Measurements from ENCODE around the gene CGNL1. TPM values are rescaled to one million over a fixed set of nuclear protein-coding genes. Genes with fewer than 3 reads are reported as not detected.

Gene CGNL1
- total RNA-seq, 1 experiment from 2014 or later: 3.4 TPM

GRCh38 chr15:57352535-57353316 is 23.6 kb upstream of the CGNL1 start:
- no peak for DNase-seq (ENCODE audit: low spot score)

GRCh38 chr15:57353317-57353804 is 22.9 kb upstream of the CGNL1 start:
- no peak for DNase-seq (ENCODE audit: low spot score)

DNA sequence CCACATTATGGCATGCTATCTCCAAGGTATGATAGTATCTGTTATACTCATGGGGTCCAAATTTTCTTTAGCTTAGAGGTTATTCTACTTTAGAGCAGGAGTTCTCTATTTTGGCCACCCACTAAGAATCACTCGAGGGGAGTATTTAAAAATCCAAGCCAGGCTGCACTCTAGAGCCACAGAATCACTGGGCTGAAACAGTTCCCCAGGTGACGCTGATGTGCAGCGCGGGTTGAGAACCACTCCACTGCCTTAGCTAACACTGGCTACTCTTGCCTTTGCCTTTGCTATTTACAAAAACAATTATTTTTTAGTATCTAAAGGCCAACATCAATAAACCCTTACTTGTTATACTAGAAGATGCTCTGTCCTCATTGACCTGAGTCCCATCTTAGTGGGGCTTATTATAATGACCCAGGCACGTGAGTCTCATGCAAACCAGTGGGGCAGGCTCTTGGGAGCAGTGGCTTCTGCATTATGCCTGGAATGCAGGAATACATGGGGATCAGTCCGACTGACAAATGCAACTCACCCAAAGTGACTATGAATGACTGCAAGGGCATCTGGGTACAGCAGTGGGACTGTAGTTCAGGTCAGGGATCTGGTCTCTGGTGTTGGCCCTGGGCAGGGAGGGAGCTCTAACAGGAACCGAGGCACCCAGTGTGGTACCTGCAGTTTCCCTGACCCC is 21.7 kb upstream of the CGNL1 start:
- no peak for DNase-seq (ENCODE audit: low spot score)

DNA sequence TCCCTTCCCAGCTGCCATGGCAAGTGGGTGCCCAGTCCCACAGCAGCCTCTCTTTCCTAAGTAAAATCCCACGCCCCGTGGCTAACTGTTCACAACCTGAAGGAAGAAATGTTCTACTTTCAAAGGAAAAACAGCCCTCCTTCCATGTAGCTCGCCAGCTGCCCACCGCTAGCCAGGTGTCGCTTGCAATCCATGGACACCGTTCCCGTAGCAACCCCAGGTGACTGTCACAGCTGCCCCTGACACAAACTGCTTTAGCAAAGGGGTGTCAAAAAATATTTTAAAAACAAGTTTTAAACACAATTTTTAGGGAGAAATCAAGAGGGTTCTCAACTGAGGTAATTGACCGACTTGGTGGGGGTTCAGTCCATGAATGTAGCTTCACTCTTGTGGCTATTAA is 21.0 kb upstream of the CGNL1 start:
- no peak for DNase-seq (ENCODE audit: low spot score)

DNA sequence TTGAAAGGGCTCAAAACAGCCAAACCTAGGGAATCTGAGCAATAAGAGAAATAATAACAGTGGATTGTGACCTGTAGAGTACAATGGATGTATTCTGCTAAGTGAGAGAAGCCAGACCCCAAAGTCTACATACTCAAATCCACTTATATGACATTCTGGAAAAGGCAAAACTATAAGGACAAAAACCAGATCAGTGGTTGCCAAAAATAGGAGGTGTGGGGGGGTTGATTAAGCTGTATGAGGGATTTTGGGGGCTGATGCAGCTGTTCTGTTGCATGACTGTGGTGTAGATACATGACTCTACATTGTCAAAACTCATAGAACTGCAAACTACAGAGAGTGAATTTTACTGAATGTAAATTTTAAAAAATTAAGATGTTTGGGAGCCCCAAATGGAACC is 20.1 kb upstream of the CGNL1 start:
- no peak for DNase-seq (ENCODE audit: low spot score)

DNA sequence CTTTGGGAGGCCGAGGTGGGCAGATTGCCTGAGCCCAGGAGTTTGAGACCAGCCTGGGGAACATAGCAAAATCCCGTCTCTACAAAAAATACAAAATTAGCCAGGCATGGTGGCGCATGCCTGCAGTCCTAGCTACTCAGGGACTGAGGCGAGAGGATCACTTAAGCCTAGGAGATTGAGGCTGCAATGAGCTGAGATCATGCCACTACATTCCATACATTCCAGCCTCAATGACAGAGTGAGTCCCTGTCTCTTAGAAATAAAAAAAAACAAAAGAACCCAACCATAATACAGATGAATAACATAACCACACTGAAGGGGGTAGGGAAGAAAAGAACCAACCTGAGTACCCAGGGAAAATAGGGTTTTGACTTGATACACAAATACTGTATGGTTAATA is 19.7 kb upstream of the CGNL1 start:
- peak; percentile 69 for DNase-seq (ENCODE audit: low spot score)

GRCh38 chr15:57357799-57358198 is 18.5 kb upstream of the CGNL1 start:
- DNase-seq (ENCODE audit: low spot score): no peak

DNA sequence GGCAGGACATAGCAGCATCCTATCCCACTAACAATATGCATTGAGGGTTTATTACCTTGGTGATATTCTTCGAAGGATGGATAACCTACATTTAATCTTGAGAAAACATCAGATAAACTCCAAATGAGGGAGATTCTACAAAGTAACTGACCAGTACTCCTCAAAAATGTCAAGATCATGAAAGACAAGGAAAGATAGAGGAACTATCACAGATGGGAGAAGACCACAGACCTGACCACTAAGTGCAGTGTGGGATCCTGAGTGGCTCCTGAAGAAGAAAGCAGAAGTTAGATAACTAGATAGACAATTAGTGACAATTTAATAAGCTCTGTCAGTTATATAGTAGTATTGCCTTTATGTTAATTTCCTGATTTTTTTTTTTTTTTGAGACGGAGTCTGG is 17.7 kb upstream of the CGNL1 start:
- DNase-seq (ENCODE audit: low spot score): no peak

DNA sequence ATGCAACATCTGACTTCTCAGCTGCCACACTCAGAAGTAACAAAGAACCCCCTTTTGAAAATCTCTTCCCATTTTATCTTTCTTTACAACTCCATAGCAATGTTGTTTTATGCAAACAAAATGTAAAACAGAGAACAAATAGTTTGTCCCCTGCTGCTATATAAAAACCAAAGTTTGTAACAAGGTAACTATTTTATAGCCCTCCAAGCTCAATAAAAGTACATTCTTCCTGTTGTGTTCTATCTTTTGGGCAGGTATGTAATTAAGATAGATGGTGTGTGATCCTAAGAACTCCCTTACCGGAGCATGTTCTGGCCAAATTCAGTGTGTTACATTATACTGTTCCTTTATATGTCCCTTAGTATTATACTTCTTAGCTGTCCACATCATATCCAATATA is 12.6 kb upstream of the CGNL1 start:
- no peak for DNase-seq (ENCODE audit: low spot score)

DNA sequence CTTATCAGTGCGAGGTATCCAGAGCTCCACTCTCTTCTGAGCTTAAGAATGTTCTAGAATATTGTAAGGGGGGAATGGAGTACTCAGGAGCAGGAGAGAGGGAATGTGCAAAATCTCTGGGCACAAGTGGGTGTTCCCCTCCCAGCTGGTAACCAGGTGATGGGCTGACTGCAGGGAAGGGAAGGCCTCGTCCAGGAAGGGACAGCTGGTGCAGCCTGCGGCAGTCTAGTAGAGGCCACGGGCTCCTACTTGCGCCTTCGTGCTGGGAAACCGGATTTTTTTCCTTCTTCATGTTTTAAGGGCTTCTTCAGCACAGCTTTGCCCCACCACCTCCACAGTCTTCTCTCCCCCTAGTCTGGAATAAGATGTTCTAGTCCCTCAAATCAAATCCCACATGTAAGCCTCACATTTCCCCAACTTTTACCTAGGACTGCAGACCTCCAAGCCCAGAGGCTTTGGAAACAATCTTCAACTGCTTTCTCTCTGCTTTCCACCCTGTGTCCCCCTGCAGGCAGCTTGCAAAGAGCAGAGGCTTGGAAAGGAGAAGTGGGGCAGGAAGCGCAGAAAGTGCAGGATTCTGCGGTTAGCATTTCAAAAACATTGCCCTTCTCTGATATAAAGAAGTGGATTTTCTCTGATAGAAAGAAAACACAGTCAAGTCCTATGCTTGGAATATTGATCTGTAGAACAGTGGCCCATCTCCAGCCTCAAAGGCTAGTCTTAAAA is 11.9 kb upstream of the CGNL1 start:
- DNase-seq (ENCODE audit: low spot score): no peak

GRCh38 chr15:57367556-57367955 is 8.7 kb upstream of the CGNL1 start:
- no peak for DNase-seq (ENCODE audit: low spot score)

- no peak for DNase-seq (ENCODE audit: low spot score)
Observed at GRCh38 chr15:57370929-57371328, 5.4 kb upstream of the CGNL1 start.

GRCh38 chr15:57373251-57373881 is 2.9 kb upstream of the CGNL1 start:
- DNase-seq (ENCODE audit: low spot score): no peak

- no peak for DNase-seq (ENCODE audit: low spot score)
Observed at GRCh38 chr15:57373882-57374276, 2.4 kb upstream of the CGNL1 start.

GRCh38 chr15:57376696-57377477 is 582 bp downstream of the CGNL1 start:
- no peak for DNase-seq (ENCODE audit: low spot score)

GRCh38 chr15:57377478-57377847 is 1.2 kb downstream of the CGNL1 start:
- DNase-seq (ENCODE audit: low spot score): peak; percentile 21

DNA sequence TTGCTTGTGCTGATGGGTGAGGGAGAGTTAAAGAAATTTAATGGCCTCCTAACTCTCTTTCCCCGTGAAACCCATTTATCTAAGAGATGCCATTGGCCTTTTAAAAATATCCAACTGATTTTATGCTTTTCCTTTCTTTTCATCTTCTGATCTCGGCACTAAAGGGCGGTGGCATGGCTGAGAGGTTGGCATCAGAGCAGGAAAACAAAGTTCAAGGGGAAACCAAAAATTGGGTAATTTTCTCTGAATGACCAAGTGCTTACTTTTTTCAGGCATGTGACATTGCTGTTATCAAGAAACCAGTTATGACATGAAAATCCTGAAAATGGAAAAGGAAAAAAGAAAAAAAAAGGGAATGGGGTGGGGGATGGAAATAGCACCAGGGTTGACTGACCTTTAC is 3.2 kb downstream of the CGNL1 start:
- no peak for DNase-seq (ENCODE audit: low spot score)

- DNase-seq (ENCODE audit: low spot score): no peak
Observed at GRCh38 chr15:57380854-57381253, 4.5 kb downstream of the CGNL1 start.

- DNase-seq (ENCODE audit: low spot score): no peak
Observed at GRCh38 chr15:57382215-57382614, 5.9 kb downstream of the CGNL1 start.

- no peak for DNase-seq (ENCODE audit: low spot score)
Observed at GRCh38 chr15:57382969-57383368, 6.7 kb downstream of the CGNL1 start.

DNA sequence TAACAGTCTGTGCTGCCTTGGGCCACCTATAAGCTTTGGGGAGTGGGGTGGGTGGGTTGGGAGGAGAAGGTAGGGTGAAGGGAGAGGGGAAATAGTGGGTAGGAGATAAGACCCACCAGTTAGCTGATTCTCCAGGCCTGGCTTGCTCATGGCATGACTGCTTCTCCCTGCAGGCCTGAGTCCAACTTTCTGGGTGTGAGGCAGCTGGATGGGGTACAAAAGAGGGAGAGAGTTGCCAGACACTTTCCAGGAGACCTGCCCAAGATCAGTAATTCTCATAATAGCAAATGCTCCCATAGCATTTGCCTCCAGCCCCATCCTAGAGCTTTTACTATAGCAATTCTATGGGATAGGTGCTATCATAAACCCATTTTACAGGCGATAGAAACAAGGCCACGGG is 7.7 kb downstream of the CGNL1 start:
- DNase-seq (ENCODE audit: low spot score): no peak

Measured in A172 (cell line).